IPS-18c (cell line): ENCODE measurements around the gene TTC28.
"Not testable (repeated sequence)": the region's sequence is repeated elsewhere in the genome, so short reads cannot be mapped to it uniquely, and the experiment has no call there.

ENCODE experiments used
- H3K4me3 ChIP-seq: 2 replicates; pipeline ENCODE4 v1.7.0; 2013; ENCODE audit warnings: low read depth, mild to moderate bottlenecking, low read length, moderate library complexity; ENCODE audit not compliant: insufficient read depth
- H3K9me3 ChIP-seq: one replicate; pipeline ENCODE4 v1.6.1; 2013; ENCODE audit warnings: mild to moderate bottlenecking, low read length, moderate library complexity; ENCODE audit not compliant: control insufficient read depth, insufficient read depth

The TTC28 gene

GRCh38 chr22:28585324-28585723 lies 94.3 kb downstream of the TTC28 start:
- no peak overlapping the region for H3K4me3 ChIP-seq
- H3K9me3 ChIP-seq: no peaks in the 10 kb centered on the region

- H3K9me3 ChIP-seq: no peaks in the 10 kb centered on the region
- H3K4me3 ChIP-seq: no peak overlapping the region
These were observed 96.8 kb downstream of the TTC28 start for GRCh38 chr22:28582806-28583205.

- Histone ChIP-seq H3K4me3 (no peak overlapping the region), H3K9me3 (no peaks in the 10 kb centered on the region)
These were observed 98.6 kb downstream of the TTC28 start for GRCh38 chr22:28581016-28581415.

GRCh38 chr22:28576162-28576561 lies 103.5 kb downstream of the TTC28 start:
- Histone ChIP-seq H3K4me3 (no peak overlapping the region), H3K9me3 (no peaks in the 10 kb centered on the region)

GRCh38 chr22:28574159-28574788 lies 105.4 kb downstream of the TTC28 start:
- no peak overlapping the region for H3K4me3 ChIP-seq

GRCh38 chr22:28570696-28571373 lies 108.8 kb downstream of the TTC28 start:
- H3K4me3 ChIP-seq: no peak overlapping the region
- H3K9me3 ChIP-seq: no peaks in the 10 kb centered on the region

More at GRCh38 chr22:28574159-28574788, 105.4 kb downstream of the TTC28 start:
- no peaks in the 10 kb centered on the region for H3K9me3 ChIP-seq

- not testable (repeated sequence) for H3K4me3 ChIP-seq, H3K9me3 ChIP-seq
These were observed 110.7 kb downstream of the TTC28 start for GRCh38 chr22:28568974-28569373.

- Histone ChIP-seq H3K4me3 (no peak overlapping the region), H3K9me3 (no peaks in the 10 kb centered on the region)
These were observed 111.5 kb downstream of the TTC28 start for GRCh38 chr22:28568099-28568498.

- H3K9me3 ChIP-seq, H3K4me3 ChIP-seq: not testable (repeated sequence)
These were observed 112.6 kb downstream of the TTC28 start for GRCh38 chr22:28566920-28567499.

- Histone ChIP-seq H3K9me3 (no peaks in the 10 kb centered on the region), H3K4me3 (no peak overlapping the region)
These were observed 116.0 kb downstream of the TTC28 start for GRCh38 chr22:28563636-28564035.

- no peaks in the 10 kb centered on the region for H3K9me3 ChIP-seq
- no peak overlapping the region for H3K4me3 ChIP-seq
These were observed 117.3 kb downstream of the TTC28 start for GRCh38 chr22:28562324-28562723.

- not testable (repeated sequence) for H3K4me3 ChIP-seq, H3K9me3 ChIP-seq
These were observed 118.9 kb downstream of the TTC28 start for GRCh38 chr22:28560743-28561101.

- no peaks in the 10 kb centered on the region for H3K9me3 ChIP-seq
- H3K4me3 ChIP-seq: no peak overlapping the region
These were observed 119.4 kb downstream of the TTC28 start for GRCh38 chr22:28560046-28560742.

- H3K9me3 ChIP-seq: no peaks in the 10 kb centered on the region
These were observed 122.5 kb downstream of the TTC28 start for GRCh38 chr22:28557184-28557583.

GRCh38 chr22:28553108-28553866 lies 126.4 kb downstream of the TTC28 start:
- not testable (repeated sequence) for H3K4me3 ChIP-seq, H3K9me3 ChIP-seq

More at GRCh38 chr22:28557184-28557583, 122.5 kb downstream of the TTC28 start:
- no peak overlapping the region for H3K4me3 ChIP-seq

- H3K9me3 ChIP-seq: no peaks in the 10 kb centered on the region
- no peak overlapping the region for H3K4me3 ChIP-seq
These were observed 131.2 kb downstream of the TTC28 start for GRCh38 chr22:28548406-28548805.

- Histone ChIP-seq H3K4me3 (no peak overlapping the region), H3K9me3 (no peaks in the 10 kb centered on the region)
These were observed 132.4 kb downstream of the TTC28 start for GRCh38 chr22:28547132-28547842.
